Measurements from ENCODE around the gene PTPN4. TPM values are rescaled to one million over a fixed set of nuclear protein-coding genes. Genes with fewer than 3 reads are reported as not detected.

PTPN4 gene
- total and polyA plus RNA-seq, 9 of the 15 experiments (the other 6 are each of a cell fraction or from before 2014, with no cell fraction given), result 5.0 to 32.8 (median 27.3) TPM

- ATAC-seq (no peak), FAIRE-seq (no peak), DNase-seq (ENCODE audit: extremely low read depth in 1 of 4, low spot score in 3 of 4) (no peak)
- H3K4me1 ChIP-seq (replicated peaks in 1 of 2; ENCODE audit: control insufficient read depth in 2 of 2, insufficient read depth in 2 of 2, low read length in 2 of 2), result no peaks in the 10 kb centered on the region
- H3K4me2 ChIP-seq (ENCODE audit: insufficient read depth, low read length), result no peak overlapping the region
- in situ Hi-C loops (cut with MboI), result no loop called here
- H3K4me3 ChIP-seq, result no peak overlapping the region
- BruUV-seq (replicated peaks), result no TSS peak
- no peaks in the 10 kb centered on the region for H4K20me1 ChIP-seq (replicated peaks; ENCODE audit: control insufficient read depth, insufficient read depth, low read length)
- peaks cover 40 to 52% of the 10 kb centered on the region in 2 experiments for H3K27me3 ChIP-seq (ENCODE audit: control insufficient read depth in 2 of 2, insufficient read depth in 2 of 2, low read length in 2 of 2)
- no peak overlapping the region for H2AFZ ChIP-seq (ENCODE audit: low read depth, low read length)
- intact Hi-C loops (cut with micrococcal nuclease), result no loop called here
- H3K36me3 ChIP-seq (ENCODE audit: control insufficient read depth, insufficient read depth, low read length), result no peaks in the 10 kb centered on the region
- no peak overlapping the region for H3K27ac ChIP-seq (ENCODE audit: extremely low read depth, low read depth, low read length)
- H3K9me1 ChIP-seq (ENCODE audit: control insufficient read depth, insufficient read depth, low read length), result no peaks in the 10 kb centered on the region
- ChIA-PET POLR2A (interaction anchor here (1.4 kb wide), 1 partner anchor 41 kb away, joined by 3 read pairs; no protein-coding TSS in a partner anchor), CTCF (ENCODE audit: low intra/inter-chr PET ratio) (no interaction called here)
- H3K9me3 ChIP-seq (replicated peaks; ENCODE audit: control insufficient read depth, insufficient read depth, low read depth, low read length), result no peaks in the 10 kb centered on the region
- TF ChIP-seq RAD51 (IDR thresholded peaks at IDR 0.05; ENCODE audit: borderline replicate concordance, low read depth) (no peak), ZNF785 (CRISPR knock-in tag; IDR thresholded peaks at IDR 0.05) (no peak), RB1 (IDR thresholded peaks at IDR 0.05; ENCODE audit: low read depth) (no peak), PHB (CRISPR knock-in tag; IDR thresholded peaks at IDR 0.05) (no peak), SIX5 (IDR thresholded peaks at IDR 0.05; ENCODE audit: borderline replicate concordance in 1 of 2, insufficient read depth in 1 of 2, low read depth in 1 of 2, low read length in 2 of 2) (no peak), ZNF24 (IDR thresholded peaks at IDR 0.05) (no peak), NCOA1 (IDR thresholded peaks at IDR 0.05; ENCODE audit: low read depth) (no peak), BRCA1 (IDR thresholded peaks at IDR 0.05) (no peak), BRCA1 (CRISPR knock-in tag; IDR thresholded peaks at IDR 0.05) (no peak), CBFA2T3 (IDR thresholded peaks at IDR 0.05) (no peak), SRSF3 (IDR thresholded peaks at IDR 0.05; ENCODE audit: insufficient read depth, low read length) (no peak), RBM17 (IDR thresholded peaks at IDR 0.05; ENCODE audit: borderline replicate concordance, low read depth, low read length) (no peak), ZBTB49 (CRISPR knock-in tag; IDR thresholded peaks at IDR 0.05; ENCODE audit: borderline replicate concordance) (no peak), HMBOX1 (IDR thresholded peaks at IDR 0.05) (no peak), PATZ1 (CRISPR knock-in tag; IDR thresholded peaks at IDR 0.05; ENCODE audit: borderline replicate concordance) (no peak), SRF (CRISPR knock-in tag; IDR thresholded peaks at IDR 0.05) (no peak)
- no peaks in the 10 kb centered on the region for H3K79me2 ChIP-seq (ENCODE audit: control insufficient read depth, insufficient read depth, low read length)
- no peak overlapping the region for H3K9ac ChIP-seq (ENCODE audit: insufficient read depth in 1 of 2, low read depth in 2 of 2, low read length in 2 of 2)
- 0% methylated on average over 3 of the region's 3 CpGs for WGBS (ENCODE audit: insufficient coverage, low coverage, missing lambda C conversion rate)
Observed at GRCh38 chr2:119719261-119719627, 40.5 kb upstream of the PTPN4 start.

Measured in K562 (cell line).